Fibroblast of peridontal ligament (primary cell): ENCODE data around the gene PSMB5.

ENCODE experiments used
- DNase-seq: peaks from one replicate; pipeline ENCODE4 v3.0.0-alpha.2; 2010; ENCODE audit errors: extremely low read depth

PSMB5 gene

DNA sequence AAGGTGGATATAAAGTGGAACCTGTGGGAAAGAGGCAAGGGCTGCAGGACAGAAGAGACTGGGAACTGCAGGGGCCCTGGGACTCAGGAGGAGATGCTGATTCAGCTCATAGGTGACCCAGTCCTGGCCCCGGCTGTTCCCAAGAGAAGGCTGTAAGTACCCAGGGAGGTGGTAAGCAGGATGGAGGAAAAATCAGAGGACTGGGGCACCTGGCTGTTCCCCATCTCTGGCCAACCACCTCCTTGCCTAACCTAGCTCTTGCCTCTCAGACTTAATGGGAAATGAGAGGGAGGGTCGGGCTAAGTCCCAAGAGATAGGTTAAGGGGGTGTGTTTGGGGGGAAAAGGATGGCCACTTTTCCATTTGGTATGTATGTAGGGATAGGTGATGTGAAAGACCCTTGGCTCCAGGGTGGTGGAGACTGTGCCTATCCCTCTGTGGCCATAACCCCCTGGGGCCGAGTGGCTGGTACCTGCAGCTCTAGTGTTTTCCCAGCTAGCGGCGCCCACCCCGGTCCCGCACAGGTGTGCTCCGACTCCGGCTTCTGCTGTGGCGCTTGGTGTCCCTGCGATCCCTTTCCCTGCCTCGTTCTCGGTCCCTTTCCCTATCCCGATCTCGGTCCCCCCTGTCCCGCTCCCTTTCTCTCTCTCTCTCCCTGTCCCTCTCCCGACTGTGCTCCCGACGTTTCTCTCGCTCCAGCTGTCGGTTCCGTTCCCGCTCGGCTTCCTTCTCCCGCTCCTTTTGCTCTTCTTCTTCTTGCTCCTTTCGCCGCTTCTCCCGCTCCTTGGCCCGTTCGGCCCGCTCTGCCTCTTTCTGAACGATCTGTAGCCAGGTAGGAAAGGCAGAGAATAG lies 24.2 kb upstream of the PSMB5 start:
- no peak for DNase-seq

DNA sequence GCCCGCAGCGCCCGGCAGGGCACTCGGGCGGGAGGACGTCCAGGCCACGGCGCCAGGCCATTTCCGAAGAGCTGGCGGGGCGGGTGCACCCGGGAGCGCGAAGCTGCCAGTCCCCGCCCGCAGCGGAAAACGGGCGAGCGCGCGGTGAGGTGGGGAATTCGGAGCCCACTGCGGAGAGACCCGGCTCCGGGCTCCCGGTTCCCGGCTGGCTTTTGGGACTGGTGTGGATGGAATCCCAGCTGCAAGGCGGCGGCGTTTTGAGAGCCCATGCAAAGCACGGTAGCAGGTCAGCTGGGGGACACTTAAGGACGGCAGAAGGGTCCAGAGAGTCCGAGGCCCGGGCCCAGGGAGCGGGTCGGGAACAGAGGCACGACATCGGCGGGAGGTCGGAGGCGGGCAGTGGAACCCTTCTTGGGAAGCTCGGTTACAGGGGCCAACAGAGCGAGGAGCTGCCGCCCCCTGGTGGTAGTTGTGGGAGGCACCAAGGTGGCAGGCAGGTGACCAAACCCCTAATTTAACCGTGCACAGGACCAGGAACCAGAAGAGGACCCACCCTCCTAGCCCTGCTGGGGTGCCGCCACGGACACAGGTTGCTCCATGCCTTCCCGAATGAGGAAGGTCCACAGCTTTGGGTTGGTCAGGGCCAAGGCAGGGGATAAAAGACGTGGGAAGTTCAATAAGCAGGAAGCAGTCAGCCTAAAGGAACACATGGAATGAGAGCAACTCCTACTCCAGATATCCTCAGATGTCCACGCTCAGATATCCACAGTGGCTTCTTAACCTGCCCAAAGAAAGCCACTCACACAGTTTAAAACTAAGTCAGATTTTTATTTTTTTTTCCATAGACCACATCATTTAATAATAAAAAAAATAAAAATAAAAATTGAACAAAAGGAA lies 23.3 kb upstream of the PSMB5 start:
- DNase-seq, result peak; percentile 76

GRCh38 chr14:23056956-23057756 lies 22.5 kb upstream of the PSMB5 start, which contains the start of gene CDH24:
Gene CDH24 (minus strand): TSS chr14:23057520. CDS start chr14:23055733, 1,787 bp downstream.
- DNase-seq, result peak; percentile 43

- DNase-seq, result peak; percentile 56
These were observed 21.6 kb upstream of the PSMB5 start for GRCh38 chr14:23056145-23056955.

DNA sequence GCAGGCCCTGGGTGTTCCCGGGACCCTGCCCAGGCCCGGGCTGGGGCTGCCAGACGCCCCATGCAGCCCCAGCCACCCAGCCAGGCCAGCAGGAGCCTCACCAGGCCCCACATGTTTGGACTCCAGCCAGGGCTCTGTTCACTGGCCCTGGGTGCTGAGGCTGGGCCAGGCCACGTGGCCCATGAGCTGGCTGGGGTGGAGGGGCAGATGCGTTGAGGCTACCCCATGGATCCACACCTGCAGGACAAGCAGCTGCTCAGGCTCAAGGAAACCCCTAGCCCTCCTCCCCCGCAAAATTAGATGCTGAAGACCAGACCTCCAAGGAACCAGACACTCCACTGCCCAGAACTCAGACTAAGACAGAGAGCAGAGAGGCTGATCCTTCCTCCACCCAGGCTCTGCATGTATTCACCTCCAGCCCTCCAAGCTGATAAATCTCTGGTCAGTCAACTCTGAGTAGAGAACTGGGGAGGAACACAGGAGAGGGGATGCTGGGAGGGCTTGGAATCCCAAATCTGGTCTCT lies 21.0 kb upstream of the PSMB5 start:
- DNase-seq, result no peak

- no peak for DNase-seq
These were observed 20.4 kb upstream of the PSMB5 start for GRCh38 chr14:23055147-23055550.

- DNase-seq, result no peak
These were observed 19.5 kb upstream of the PSMB5 start for GRCh38 chr14:23054000-23054811.

DNA sequence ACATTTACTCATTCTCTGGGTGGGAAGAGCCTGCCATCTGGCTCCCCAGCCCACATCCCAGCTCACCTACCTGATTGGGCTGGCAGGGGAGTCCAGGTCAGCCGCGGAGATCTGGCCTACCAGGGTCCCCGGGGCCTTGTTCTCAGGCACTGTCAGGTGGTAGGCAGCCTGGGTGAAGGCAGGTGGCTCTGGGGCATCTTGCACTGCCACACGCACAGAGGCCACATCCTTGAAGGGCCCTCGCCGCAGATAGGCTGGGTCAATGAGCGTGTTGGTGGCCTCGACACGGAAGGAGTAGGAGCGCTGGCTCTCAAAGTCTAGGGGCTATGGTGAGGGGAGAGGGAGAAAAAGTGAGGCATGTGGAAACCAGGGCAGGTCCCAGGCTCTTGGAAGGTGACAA lies 18.7 kb upstream of the PSMB5 start:
- DNase-seq, result no peak

DNA sequence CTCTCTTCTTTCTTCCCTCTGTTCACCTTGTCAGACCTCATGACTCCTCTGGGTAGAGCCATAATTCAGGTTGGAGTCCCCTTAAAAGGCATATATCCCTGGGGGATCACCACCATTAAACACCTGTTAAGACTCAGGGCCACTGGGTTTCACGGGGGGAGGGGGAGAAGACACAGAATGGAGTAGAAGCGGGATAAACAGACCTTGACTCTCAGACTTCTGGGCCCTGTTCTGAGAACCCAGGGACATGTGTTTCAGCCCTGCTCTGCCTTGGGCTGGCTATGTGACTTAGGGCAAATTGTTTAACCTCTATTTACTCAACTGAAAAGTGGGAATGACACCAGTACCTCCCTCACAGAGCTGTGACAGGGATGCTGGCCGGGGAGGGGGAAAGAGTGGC lies 18.0 kb upstream of the PSMB5 start:
- no peak for DNase-seq

DNA sequence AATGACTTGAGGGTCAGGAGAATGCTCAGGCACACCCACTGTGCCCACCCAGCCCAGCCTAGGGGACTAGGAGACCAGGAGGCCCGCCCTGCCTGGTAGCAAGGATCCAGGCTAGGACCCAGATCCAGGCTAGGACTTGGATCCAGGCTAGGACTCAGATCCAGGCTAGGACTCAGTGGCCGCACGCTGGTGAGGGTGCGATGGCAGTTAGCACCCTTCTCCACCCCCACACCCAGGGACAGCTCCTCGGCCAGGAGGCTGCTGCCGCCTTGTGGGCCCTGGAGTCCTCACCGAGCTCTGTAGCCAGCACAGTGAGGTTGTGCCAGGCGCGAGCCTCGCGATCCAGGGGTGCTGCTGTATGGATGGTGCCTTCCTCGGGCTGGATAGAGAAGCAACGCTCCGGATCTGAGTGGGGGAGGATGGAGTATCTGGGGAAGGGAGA lies 17.5 kb upstream of the PSMB5 start:
- DNase-seq, result no peak

- DNase-seq, result no peak
These were observed 16.7 kb upstream of the PSMB5 start for GRCh38 chr14:23051141-23052057.

DNA sequence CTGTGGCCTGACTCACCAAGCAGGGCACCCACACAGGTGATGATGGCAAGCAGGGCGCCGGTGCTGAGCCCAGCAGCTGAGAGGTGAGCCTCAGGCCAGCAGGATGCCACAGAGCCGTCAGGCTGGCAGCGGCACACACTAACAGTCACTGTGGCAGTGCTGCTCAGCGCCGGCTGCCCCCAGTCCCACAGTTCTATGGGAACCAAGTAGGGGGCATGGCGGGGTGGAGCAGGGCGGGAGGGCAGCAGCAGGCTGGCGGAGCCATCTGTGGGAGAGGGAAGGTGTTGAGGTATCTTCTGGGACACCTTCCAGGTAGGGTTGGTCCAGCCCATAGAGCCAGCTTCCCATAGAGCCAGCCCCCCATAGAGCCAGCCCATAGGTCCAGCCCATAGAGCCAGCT lies 14.3 kb upstream of the PSMB5 start:
- DNase-seq, result no peak

GRCh38 chr14:23047751-23048693 lies 13.3 kb upstream of the PSMB5 start:
- DNase-seq, result no peak

DNA sequence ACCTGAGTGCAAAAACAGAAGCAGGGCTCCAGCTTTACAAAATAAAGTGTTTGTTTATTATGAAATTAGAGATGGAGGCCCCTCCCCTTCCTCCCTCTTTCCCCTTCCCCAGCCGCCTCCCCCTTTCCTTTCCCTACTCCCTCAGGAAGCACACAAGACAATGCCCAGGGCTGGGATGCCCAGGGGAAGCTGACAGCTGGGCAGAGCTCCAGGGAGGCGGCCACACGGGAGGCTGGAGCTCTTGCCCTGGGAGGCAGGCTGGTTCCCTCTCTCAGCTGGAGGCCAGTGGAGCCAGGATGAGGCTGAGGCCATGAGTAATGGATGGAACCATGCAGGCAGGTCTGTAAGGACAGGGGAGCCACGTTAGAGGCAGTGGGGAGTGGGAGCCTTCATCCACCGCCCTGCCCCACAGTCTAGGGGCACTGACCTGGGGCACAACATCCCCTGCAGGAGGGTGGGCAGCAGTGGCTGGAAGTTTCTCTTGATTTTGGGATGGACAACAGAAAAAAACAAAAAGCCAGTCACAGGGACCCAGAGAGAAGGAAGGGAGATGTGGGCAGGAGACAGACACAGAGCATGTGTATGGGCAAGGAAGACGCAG lies 12.4 kb upstream of the PSMB5 start:
- no peak for DNase-seq

DNA sequence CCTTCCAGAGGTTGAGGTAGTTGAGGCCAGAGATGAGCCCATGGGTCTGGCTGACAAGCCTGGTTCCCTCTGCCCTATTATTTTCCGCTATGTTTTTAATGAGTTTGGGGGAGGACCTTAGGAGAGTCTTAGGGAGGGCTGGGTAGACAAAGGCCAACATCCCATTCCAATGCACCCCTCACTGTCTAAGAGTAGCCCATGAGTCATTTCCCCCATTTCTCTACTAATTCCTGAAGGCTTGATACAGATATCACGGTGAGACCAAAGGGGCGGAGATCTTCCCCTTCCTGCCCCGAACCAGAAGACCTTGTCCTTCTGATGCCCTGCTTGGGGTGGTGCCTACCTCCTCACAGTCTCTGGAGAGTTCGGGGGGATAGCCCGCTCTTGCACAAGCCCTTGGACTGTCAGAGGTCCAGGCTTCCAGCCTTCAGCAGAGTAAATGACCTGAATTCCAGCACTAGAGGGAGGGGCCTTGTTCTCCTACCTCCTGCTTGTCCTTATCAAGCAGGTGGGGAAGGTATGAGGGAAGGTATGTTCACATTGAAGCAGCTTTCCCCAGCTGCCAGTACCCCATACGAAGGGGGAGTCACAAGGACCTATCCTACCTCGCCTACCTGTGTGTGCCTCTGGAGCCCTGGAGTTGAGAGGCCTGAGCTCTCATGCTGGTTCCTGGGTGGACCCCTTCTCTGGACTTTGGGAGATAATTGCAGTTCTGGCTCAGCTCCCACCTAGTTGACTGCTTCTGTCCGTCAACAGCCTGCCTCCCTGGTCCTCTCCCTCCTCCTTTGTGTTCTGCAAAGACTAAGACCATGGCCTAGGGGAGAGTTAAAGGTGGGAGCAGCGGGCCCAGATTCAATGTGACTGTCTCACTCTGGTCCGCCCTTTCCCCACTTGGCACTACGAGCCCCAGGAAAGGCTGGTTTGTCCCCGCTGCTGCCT lies 11.0 kb upstream of the PSMB5 start:
- DNase-seq, result no peak

- no peak for DNase-seq
These were observed 10.1 kb upstream of the PSMB5 start for GRCh38 chr14:23044840-23045239.
